ENCODE data around the gene SIRPB2.
A peak's percentile ranks its signal among the peaks of the same experiment; 100 is the strongest.

The SIRPB2 gene

GRCh38 chr20:1491281-1491840 lies at the start of gene SIRPB2:
Gene SIRPB2, minus strand, starts transcription at chr20:1491420. Its CDS starts 61 bp downstream, at chr20:1491359.
- DNase-seq (ENCODE audit: low read depth in 2 of 2), result no peak

GRCh38 chr20:1539816-1540419 lies 48.7 kb upstream of the SIRPB2 start:
- DNase-seq (ENCODE audit: low read depth in 2 of 2), result no peak

GRCh38 chr20:1538655-1539054 lies 47.4 kb upstream of the SIRPB2 start:
- no peak for DNase-seq (ENCODE audit: low read depth in 2 of 2)

- DNase-seq (ENCODE audit: low read depth in 2 of 2), result no peak
Measured at GRCh38 chr20:1537731-1538058, 46.5 kb upstream of the SIRPB2 start.

- DNase-seq (ENCODE audit: low read depth in 2 of 2), result no peak
Measured at GRCh38 chr20:1536893-1537730, 45.9 kb upstream of the SIRPB2 start.

GRCh38 chr20:1535420-1536175 lies 44.4 kb upstream of the SIRPB2 start:
- DNase-seq (ENCODE audit: low read depth in 2 of 2), result no peak

- no peak for DNase-seq (ENCODE audit: low read depth in 2 of 2)
Measured at GRCh38 chr20:1534526-1534925, 43.3 kb upstream of the SIRPB2 start.

- DNase-seq (ENCODE audit: low read depth in 2 of 2), result no peak
Measured at GRCh38 chr20:1533059-1533458, 41.8 kb upstream of the SIRPB2 start.

- no peak for DNase-seq (ENCODE audit: low read depth in 2 of 2)
Measured at GRCh38 chr20:1528811-1529210, 37.6 kb upstream of the SIRPB2 start.

- DNase-seq (ENCODE audit: low read depth in 2 of 2), result no peak
Measured at GRCh38 chr20:1527923-1528322, 36.7 kb upstream of the SIRPB2 start.

GRCh38 chr20:1526896-1527295 lies 35.7 kb upstream of the SIRPB2 start:
- DNase-seq (ENCODE audit: low read depth in 2 of 2), result no peak

GRCh38 chr20:1526310-1526709 lies 35.1 kb upstream of the SIRPB2 start:
- DNase-seq (ENCODE audit: low read depth in 2 of 2), result no peak

GRCh38 chr20:1524004-1524403 lies 32.8 kb upstream of the SIRPB2 start:
- no peak for DNase-seq (ENCODE audit: low read depth in 2 of 2)

- DNase-seq (ENCODE audit: low read depth in 2 of 2), result no peak
Measured at GRCh38 chr20:1517010-1517409, 25.8 kb upstream of the SIRPB2 start.

- DNase-seq (ENCODE audit: low read depth in 2 of 2), result no peak
Measured at GRCh38 chr20:1513801-1514200, 22.6 kb upstream of the SIRPB2 start.

GRCh38 chr20:1509237-1509636 lies 18.0 kb upstream of the SIRPB2 start:
- peak in 1 of 2 donors; percentile 10 for DNase-seq (ENCODE audit: low read depth in 2 of 2)

- DNase-seq (ENCODE audit: low read depth in 2 of 2), result no peak
Measured at GRCh38 chr20:1508574-1508973, 17.4 kb upstream of the SIRPB2 start.

- DNase-seq (ENCODE audit: low read depth in 2 of 2), result no peak
Measured at GRCh38 chr20:1507276-1507675, 16.1 kb upstream of the SIRPB2 start.

- DNase-seq (ENCODE audit: low read depth in 2 of 2), result no peak
Measured at GRCh38 chr20:1505871-1506270, 14.7 kb upstream of the SIRPB2 start.

- no peak for DNase-seq (ENCODE audit: low read depth in 2 of 2)
Measured at GRCh38 chr20:1505361-1505760, 14.1 kb upstream of the SIRPB2 start.

GRCh38 chr20:1503564-1504227 lies 12.5 kb upstream of the SIRPB2 start:
- DNase-seq (ENCODE audit: low read depth in 2 of 2), result peak; percentile 43

- DNase-seq (ENCODE audit: low read depth in 2 of 2), result no peak
Measured at GRCh38 chr20:1500496-1500895, 9.3 kb upstream of the SIRPB2 start.

Measured in stimulated activated CD4-positive, alpha-beta T cell treated with anti-CD3 and anti-CD28 coated beads, Interleukin-1b, Interleukin-23, amount 100 ng/mL, for 1 hour (primary cell).